Right lobe of liver (tissue), 6 donors: ENCODE results near the gene ZNF418. TPM values are rescaled to one million over a fixed set of nuclear protein-coding genes. Genes with fewer than 3 reads are reported as not detected.
"Not testable (repeated sequence)": the region's sequence is repeated elsewhere in the genome, so short reads cannot be mapped to it uniquely, and the experiment has no call there.

Experiments used
- ATAC-seq, 4 donors: fragments of 200-7000 bp; cut with Tn5 transposase; one replicate each; pipeline ENCODE4 v1.9.1; 2020; ENCODE audit warnings: mild to moderate bottlenecking in 4 of 4, moderate library complexity in 4 of 4
- DNase-seq, 3 donors: peaks; one replicate each; pipeline ENCODE4 v3.0.0-alpha.2; 2020
- H3K27ac ChIP-seq, 3 donors: fragments of 200-600 bp; one replicate each; pipeline ENCODE4 v1.8.0; 2022
- H3K27me3 ChIP-seq, 2 donors: fragments of 200-600 bp; one replicate each; pipeline ENCODE4 v1.8.0; 2022
- H3K36me3 ChIP-seq, 4 donors: fragments of 200-600 bp; sonication (generic) in 1 of 4; one replicate each; pipeline versions ENCODE4 v1.5.1 to v1.8.0; 2017 to 2022; ENCODE audit warnings: control low read depth in 1 of 4
- H3K4me1 ChIP-seq, 4 donors: fragments of 200-600 bp; sonication (generic) in 1 of 4; one replicate each; pipeline versions ENCODE4 v1.5.1 to v1.8.0; 2017 to 2022; ENCODE audit warnings: control low read depth in 1 of 4
- H3K4me3 ChIP-seq, 3 donors: fragments of 200-600 bp; one replicate each; pipeline ENCODE4 v1.8.0; 2022
- H3K9me3 ChIP-seq, 4 donors: fragments of 200-600 bp; sonication (generic) in 1 of 4; one replicate each; pipeline versions ENCODE4 v1.5.1 to v1.8.0; 2017 to 2022; ENCODE audit warnings: control low read depth in 1 of 4
- CTCF ChIP-seq, 4 donors: fragments of 200-600 bp in 3 of 4; fragments of 450-650 bp in 1 of 4; IDR thresholded peaks; one replicate each; pipeline versions ENCODE4 v1.5.1 to v1.8.0; 2016 to 2022; ENCODE audit warnings: antibody characterized with exemption in 4 of 4, mild to moderate bottlenecking in 2 of 4
- POLR2A ChIP-seq: fragments of 450-650 bp; IDR thresholded peaks from one replicate; pipeline ENCODE4 v1.6.1; 2017; ENCODE audit warnings: antibody characterized with exemption, mild to moderate bottlenecking
- WGBS: methylation state at CpG from one replicate; pipeline ENCODE4 v1.1.6; 2018; ENCODE audit warnings: low coverage, low lambda C conversion rate; ENCODE audit not compliant: insufficient coverage; ENCODE audit errors: missing lambda C conversion rate; 5-methylcytosine and 5-hydroxymethylcytosine counted together
- intact Hi-C, 2 donors: fragments of 100-400 bp; cut with DNase I; formaldehyde crosslinking; loops; one replicate each; pipeline versions ENCODE4 v1.11.2 to v1.14.1; 2022
- total RNA-seq, 6 experiments: library from RNA; depleted of rRNA in 2 of 6; stranded (reverse); fragments of >200 nt in 2 of 6; fragmentation: NEBNext Ultra II Directional in 3 of 6; extraction: Animal tissue kit (Norgen Biotek cat#: 25700) in 3 of 6; gene quantifications; one replicate each; pipeline versions ENCODE4 v1.1.0 to v1.2.4, GENCODE V29; 2016 to 2023
- donor health status: DM: no; HTN: yes; CAD: no.
- donor health status: DM: no; HTN: no; CAD: no.
- donor health status: DM: no; HTN: no; CAD: no.
- donor health status: DM: no; HTN: yes; CAD: no.
- donor health status: DM: no; HTN: yes; CAD: no.

The ZNF418 gene
- total RNA-seq, 6 experiments from 2014 or later, result 1.0 to 3.7 (median 2.4) TPM

DNA sequence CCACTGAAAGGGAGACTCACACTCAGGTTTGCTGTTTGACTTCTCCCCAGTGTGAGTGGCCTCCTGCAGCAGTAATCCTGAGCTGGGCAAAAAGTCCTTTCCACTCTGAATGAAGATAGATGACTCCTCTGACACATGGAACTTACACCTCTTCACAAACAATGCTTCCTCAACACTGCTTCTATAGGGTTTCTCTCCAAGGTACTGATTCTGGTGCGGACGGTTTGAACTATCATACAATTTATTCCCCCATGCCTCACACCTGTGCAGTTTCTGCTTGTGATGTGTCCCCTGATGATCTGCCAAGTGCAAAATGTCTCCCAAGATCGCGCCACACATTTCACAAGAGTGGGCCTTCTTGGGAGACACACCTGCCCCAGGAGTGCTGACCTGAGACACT, 7.6 kb downstream of the ZNF418 start:
- TF ChIP-seq CTCF (IDR thresholded peaks at IDR 0.05) (no peak), POLR2A (no peak)
- intact Hi-C loops, result no loop called here
- no peak for ATAC-seq

GRCh38 chr19:57916168-57916995, 18.8 kb downstream of the ZNF418 start, which contains the start of gene ZNF417:
Gene ZNF417, minus strand, starts transcription at chr19:57916592. Its CDS starts 181 bp downstream, at chr19:57916411.
- H3K36me3 ChIP-seq, H3K27me3 ChIP-seq, H3K9me3 ChIP-seq, intact Hi-C loops: not testable (repeated sequence)
- peak; percentile 79 to 90 (median 85) for DNase-seq
- Histone ChIP-seq H3K4me3 (peak within 1 kb of the TSS; percentile 78 to 97 (median 91)), H3K4me1 (peaks cover 0 to 25% (median 0%) of the 10 kb centered on the region in 4 donors), H3K27ac (peak within 1 kb of the TSS; percentile 50 to 53 (median 51))
- peak; percentile 97 to 99 (median 98) for ATAC-seq
- TF ChIP-seq POLR2A (peak; percentile 50), CTCF (IDR thresholded peaks at IDR 0.05) (peak; percentile 23 to 48 (median 32))
- WGBS, result under 1% methylated on average over 27 of the region's 51 CpGs

More for the DNA sequence above, 7.6 kb downstream of the ZNF418 start:
- H3K9me3 ChIP-seq, result peaks cover 0 to 27% (median 2%) of the 10 kb centered on the region in 4 donors
- no peaks in the 10 kb centered on the region for H3K4me1 ChIP-seq
- DNase-seq, result no peak
- no peak overlapping the region for H3K4me3 ChIP-seq
- no peak overlapping the region for H3K27ac ChIP-seq
- H3K36me3 ChIP-seq, result peaks cover 0 to 19% (median 9%) of the 10 kb centered on the region in 4 donors
- WGBS, result 100% methylated on average over 2 of the region's 4 CpGs
- no peaks in the 10 kb centered on the region for H3K27me3 ChIP-seq

- ATAC-seq, result peak in 3 of 4 donors; percentile 29 to 60 (median 32)
- H3K27me3 ChIP-seq, result no peaks in the 10 kb centered on the region
- peak overlapping the region in 2 of 3 donors; percentile 6 to 91 for H3K4me3 ChIP-seq
- no peak for TF ChIP-seq POLR2A
- no peak for TF ChIP-seq CTCF (IDR thresholded peaks at IDR 0.05)
- H3K36me3 ChIP-seq, result peaks cover 0 to 13% (median 7%) of the 10 kb centered on the region in 4 donors
- H3K9me3 ChIP-seq, result no peaks in the 10 kb centered on the region
- intact Hi-C loops, result no loop called here
- 34% methylated on average over 3 of the region's 3 CpGs for WGBS
- peak overlapping the region in 1 of 3 donors; percentile 43 for H3K27ac ChIP-seq
- H3K4me1 ChIP-seq, result peaks cover 0 to 25% (median 0%) of the 10 kb centered on the region in 4 donors
- peak in 1 of 3 donors; percentile 53 for DNase-seq
These were observed 20.7 kb downstream of the ZNF418 start for GRCh38 chr19:57914531-57914930.

- intact Hi-C loops, result loop anchor here in 1 of 2 donors (10.0 kb wide), 1 partner anchor 163 kb away; the partner anchor contains the start of gene ZNF776
- H3K9me3 ChIP-seq, result no peaks in the 10 kb centered on the region
- 34% methylated on average over 2 of the region's 3 CpGs for WGBS
These were observed 27.8 kb downstream of the ZNF418 start for GRCh38 chr19:57907394-57907793.

More at GRCh38 chr19:57907394-57907793, 27.8 kb downstream of the ZNF418 start:
- DNase-seq (no peak), ATAC-seq (no peak)
- Histone ChIP-seq H3K36me3 (peaks cover 0 to 21% (median 14%) of the 10 kb centered on the region in 4 donors), H3K4me1 (peaks cover 0 to 31% (median 6%) of the 10 kb centered on the region in 4 donors), H3K4me3 (no peak overlapping the region), H3K27me3 (no peaks in the 10 kb centered on the region), H3K27ac (no peak overlapping the region)
- TF ChIP-seq CTCF (IDR thresholded peaks at IDR 0.05), result no peak
- TF ChIP-seq POLR2A, result no peak
